Lung (tissue), 10 donors: ENCODE data around the gene DPP6. TPM values are rescaled to one million over a fixed set of nuclear protein-coding genes. Genes with fewer than 3 reads are reported as not detected.
"Not testable (repeated sequence)": the region's sequence is repeated elsewhere in the genome, so short reads cannot be mapped to it uniquely, and the experiment has no call there.

ENCODE experiments used
- ATAC-seq: fragments of 200-7000 bp; cut with Tn5 transposase; one replicate; pipeline ENCODE4 v1.9.1; 2020; ENCODE audit warnings: moderate number of reproducible peaks; ENCODE audit not compliant: insufficient read depth, low FRiP score
- DNase-seq, 3 donors: peaks; one replicate each; pipeline ENCODE4 v3.0.0-alpha.2; 2013 to 2017
- H3K27ac ChIP-seq, 2 donors: one replicate each; pipeline ENCODE4 v1.5.1; 2013; ENCODE audit warnings: mild to moderate bottlenecking in 2 of 2, moderate library complexity in 2 of 2, control low read depth in 1 of 2, inconsistent platforms in 1 of 2, low read depth in 1 of 2, low read length in 1 of 2
- H3K27me3 ChIP-seq, 3 donors: one replicate each; pipeline ENCODE4 v1.5.1; 2013; ENCODE audit warnings: low read length in 2 of 3; ENCODE audit not compliant: control insufficient read depth in 3 of 3, insufficient read depth in 3 of 3
- H3K36me3 ChIP-seq, 4 donors: one replicate each; pipeline ENCODE4 v1.5.1; 2013; ENCODE audit warnings: low read length in 4 of 4, mild to moderate bottlenecking in 1 of 4, moderate library complexity in 1 of 4; ENCODE audit not compliant: control insufficient read depth in 4 of 4, insufficient read depth in 4 of 4
- H3K4me1 ChIP-seq, 5 donors: one replicate each; pipeline ENCODE4 v1.5.1; 2013; ENCODE audit warnings: low read length in 5 of 5, mild to moderate bottlenecking in 2 of 5, moderate library complexity in 1 of 5; ENCODE audit not compliant: control insufficient read depth in 5 of 5, insufficient read depth in 5 of 5
- H3K4me3 ChIP-seq: one replicate; pipeline ENCODE4 v1.5.1; 2013; ENCODE audit warnings: mild to moderate bottlenecking, control low read depth, moderate library complexity
- H3K9ac ChIP-seq, 2 donors: one replicate each; pipeline ENCODE4 v1.5.1; 2013; ENCODE audit warnings: low read length in 2 of 2, control low read depth in 1 of 2; ENCODE audit not compliant: insufficient read depth in 1 of 2
- H3K9me3 ChIP-seq, 4 donors: one replicate each; pipeline ENCODE4 v1.5.1; 2013; ENCODE audit warnings: low read length in 3 of 4, mild to moderate bottlenecking in 1 of 4, moderate library complexity in 1 of 4; ENCODE audit not compliant: control insufficient read depth in 4 of 4, insufficient read depth in 3 of 4
- WGBS, 2 donors: extraction: QIAGEN DNeasy Blood & Tissue Kit; methylation state at CpG; one replicate each; pipeline ENCODE4 v1.1.7; 2013; 5-methylcytosine and 5-hydroxymethylcytosine counted together
- polyA plus RNA-seq, 2 donors: library from polyadenylated mRNA; stranded (reverse); fragments of 200-250 nt; gene quantifications; one replicate each; pipeline ENCODE4 v1.2.1, GENCODE V29; 2013
- total RNA-seq, 2 donors: library from RNA; depleted of rRNA in 1 of 2; stranded (reverse); fragments of >200 nt in 1 of 2; gene quantifications; one replicate each; pipeline ENCODE4 v1.2.1, GENCODE V29; 2014 to 2021
- donor health status: Bipolar disorder and iron deficiency.
- donor health status: healthy.
- donor health status: DM: yes; HTN: yes; CAD: no.

DPP6 gene
- total and polyA plus RNA-seq, 4 donors, result 0.08 to 1.3 (median 0.75) TPM

DNA sequence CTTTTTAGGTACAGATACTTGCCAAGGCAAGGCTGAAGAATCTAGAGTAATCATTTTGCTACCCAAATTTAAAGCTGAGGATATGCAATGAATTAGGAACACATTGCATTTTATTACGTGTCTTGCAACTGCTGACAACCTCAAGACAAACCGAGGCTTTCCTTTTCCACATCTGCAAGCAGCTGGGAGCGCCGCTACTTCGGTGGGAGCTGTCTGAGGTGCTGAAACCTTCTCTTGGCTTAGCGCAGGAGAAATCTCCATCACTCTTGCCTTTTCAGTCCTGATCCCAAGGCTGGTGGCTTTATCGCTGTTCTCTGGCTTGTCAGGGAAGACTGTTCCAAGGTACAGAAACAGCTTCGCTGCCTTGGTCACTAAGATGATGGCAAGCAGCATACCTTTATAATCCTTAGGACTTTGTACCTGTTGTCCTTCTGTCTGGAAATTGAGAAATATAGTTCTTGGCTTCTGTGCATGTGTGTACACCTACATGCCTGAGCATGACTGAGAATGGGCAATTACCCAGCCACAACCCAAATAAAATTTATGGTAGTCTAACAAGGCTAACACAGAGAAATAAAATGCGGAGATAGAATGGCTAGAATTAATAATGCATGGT is 3.4 kb downstream of the DPP6 start:
- H3K36me3 ChIP-seq, H3K9me3 ChIP-seq, H3K27me3 ChIP-seq, ATAC-seq, H3K4me3 ChIP-seq, H3K4me1 ChIP-seq, H3K27ac ChIP-seq, H3K9ac ChIP-seq: not testable (repeated sequence)
- DNase-seq, result peak; percentile 65 to 90 (median 81)
- 12% methylated on average over 9 of the region's 9 CpGs for WGBS, 2 donors

DNA sequence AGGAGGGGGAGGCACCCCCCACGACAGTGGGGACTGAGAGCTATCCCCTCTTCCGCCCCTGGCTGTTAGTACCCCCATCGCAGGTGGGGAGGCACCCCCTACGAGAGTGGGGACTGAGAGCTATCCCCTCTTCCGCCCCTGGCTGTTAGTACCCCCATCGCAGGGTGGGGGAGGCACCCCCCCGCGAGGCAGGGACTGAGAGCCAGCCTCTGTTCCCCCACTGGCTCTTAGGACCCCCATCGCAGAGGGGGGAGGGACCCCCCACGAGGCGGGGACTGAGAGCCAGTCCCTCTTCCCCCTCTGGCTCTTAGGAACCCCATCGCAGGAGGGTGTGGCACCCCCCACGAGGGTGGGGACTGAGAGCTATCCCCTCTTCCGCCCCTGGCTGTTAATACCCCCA is 6.6 kb downstream of the DPP6 start:
- ATAC-seq, DNase-seq, H3K4me3 ChIP-seq, H3K9me3 ChIP-seq, H3K4me1 ChIP-seq, H3K36me3 ChIP-seq, H3K9ac ChIP-seq, H3K27ac ChIP-seq, H3K27me3 ChIP-seq: not testable (repeated sequence)
- WGBS, 2 donors, result 90 to 91% methylated on average over 11 to 14 of the region's 14 CpGs

DNA sequence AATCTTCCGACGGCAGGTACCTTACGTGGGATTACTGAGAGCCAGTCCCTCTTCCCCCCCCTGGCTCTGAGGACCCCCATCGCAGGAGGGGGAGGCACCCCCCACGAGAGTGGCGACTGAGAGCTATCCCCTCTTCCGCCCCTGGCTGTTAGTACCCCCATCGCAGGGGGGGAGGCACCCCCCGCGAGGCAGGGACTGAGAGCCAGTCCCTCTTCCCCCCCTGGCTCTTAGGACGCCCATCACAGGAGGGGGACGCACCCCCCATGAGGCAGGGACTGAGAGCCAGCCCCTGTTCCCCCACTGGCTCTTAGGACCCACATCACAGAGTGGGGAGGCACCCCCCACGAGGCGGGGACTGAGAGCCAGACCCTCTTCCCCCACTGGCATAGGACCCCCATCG is 8.4 kb downstream of the DPP6 start:
- H3K9me3 ChIP-seq, H3K4me1 ChIP-seq, H3K27me3 ChIP-seq, H3K27ac ChIP-seq, H3K9ac ChIP-seq, H3K4me3 ChIP-seq, DNase-seq, ATAC-seq, H3K36me3 ChIP-seq: not testable (repeated sequence)
- 86 to 89% methylated on average over 15 of the region's 15 CpGs for WGBS, 2 donors

DNA sequence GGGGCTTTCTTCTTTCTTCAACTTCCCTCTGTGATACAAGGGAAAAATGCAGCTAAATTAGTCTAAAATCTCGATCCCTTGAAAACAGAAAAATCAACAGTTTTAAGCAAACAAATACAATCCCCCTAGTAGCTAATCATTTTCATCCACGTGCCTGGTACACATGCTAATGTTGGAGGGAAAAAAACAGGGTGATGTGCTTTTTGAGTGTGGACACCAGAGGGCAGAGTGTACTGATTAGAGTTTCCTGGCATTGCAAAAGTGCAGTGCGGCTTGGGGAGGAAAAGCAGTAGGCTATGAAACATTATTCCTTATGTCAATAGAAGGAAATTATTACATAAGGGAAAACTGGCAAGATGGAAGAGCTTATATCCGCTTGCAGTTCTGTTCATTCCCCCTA is 19.6 kb downstream of the DPP6 start:
- H3K27me3 ChIP-seq, H3K4me1 ChIP-seq, H3K27ac ChIP-seq, H3K9ac ChIP-seq, H3K9me3 ChIP-seq, H3K36me3 ChIP-seq, ATAC-seq, H3K4me3 ChIP-seq: not testable (repeated sequence)
- 9 to 18% methylated on average over 4 of the region's 4 CpGs for WGBS, 2 donors
- DNase-seq, result peak; percentile 44 to 65 (median 46)

DNA sequence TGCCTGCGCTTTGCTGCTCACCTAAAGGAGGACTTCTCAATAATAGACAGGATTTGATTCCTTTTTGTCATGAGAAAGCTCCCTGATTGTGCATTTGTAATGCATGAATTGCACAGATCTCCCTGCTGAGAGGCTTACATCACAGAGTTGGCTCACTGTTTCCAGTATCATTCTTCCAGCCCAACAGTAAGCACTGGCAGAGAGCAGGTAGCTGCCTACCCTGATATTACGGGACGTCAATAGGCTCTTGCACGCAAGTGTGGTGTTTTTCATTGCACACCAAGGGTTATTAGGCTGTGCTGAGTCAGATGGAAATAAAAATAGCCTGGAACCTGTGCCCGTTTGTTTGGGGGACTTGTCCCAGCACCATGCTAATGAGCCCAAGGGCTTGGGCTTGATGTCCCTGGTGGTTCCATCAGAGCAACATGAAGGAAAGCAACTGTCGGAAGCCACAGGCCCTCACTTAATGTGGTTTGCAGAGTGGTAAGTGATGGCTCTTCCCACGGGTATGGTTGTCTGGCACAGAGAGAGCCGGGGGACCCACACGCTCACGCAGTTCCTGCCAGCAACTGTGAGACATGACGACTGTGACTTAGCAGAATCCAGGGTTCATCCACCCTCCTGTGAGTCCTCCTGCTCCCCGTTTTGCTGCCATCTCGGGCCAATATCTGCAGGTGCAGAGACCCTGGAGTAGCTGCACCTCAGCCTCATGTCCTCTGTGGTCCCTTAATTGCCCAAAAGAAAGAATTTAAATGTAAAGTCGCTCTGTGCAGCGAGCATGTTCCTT is 20.4 kb downstream of the DPP6 start:
- not testable (repeated sequence) for H3K4me1 ChIP-seq, H3K4me3 ChIP-seq, H3K27ac ChIP-seq, H3K36me3 ChIP-seq, H3K9me3 ChIP-seq, DNase-seq, H3K27me3 ChIP-seq, ATAC-seq, H3K9ac ChIP-seq
- 77 to 83% methylated on average over 15 of the region's 15 CpGs for WGBS, 2 donors

DNA sequence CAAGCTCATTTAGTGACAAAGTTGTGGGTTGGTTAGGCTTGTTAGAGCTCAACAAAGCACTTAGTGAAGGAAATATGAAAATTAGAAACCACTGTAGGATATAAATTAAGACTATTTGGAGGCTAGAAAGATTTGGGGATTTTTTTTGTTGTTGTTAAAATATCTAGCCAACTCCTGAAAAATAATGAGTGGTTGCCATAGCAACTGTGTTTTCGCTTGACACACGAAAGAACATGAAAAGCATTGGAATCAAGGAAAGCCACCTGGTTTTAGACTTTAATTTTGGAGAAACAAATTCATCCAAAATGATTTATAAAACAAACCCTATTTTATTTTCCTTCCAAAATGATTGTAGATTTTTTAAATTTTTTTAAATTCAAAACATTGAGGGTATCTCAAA is 26.3 kb downstream of the DPP6 start:
- ATAC-seq, H3K27ac ChIP-seq, H3K4me3 ChIP-seq, H3K9me3 ChIP-seq, DNase-seq, H3K4me1 ChIP-seq, H3K27me3 ChIP-seq, H3K36me3 ChIP-seq, H3K9ac ChIP-seq: not testable (repeated sequence)
- WGBS, 2 donors, result 81 to 84% methylated on average over 2 of the region's 2 CpGs

DNA sequence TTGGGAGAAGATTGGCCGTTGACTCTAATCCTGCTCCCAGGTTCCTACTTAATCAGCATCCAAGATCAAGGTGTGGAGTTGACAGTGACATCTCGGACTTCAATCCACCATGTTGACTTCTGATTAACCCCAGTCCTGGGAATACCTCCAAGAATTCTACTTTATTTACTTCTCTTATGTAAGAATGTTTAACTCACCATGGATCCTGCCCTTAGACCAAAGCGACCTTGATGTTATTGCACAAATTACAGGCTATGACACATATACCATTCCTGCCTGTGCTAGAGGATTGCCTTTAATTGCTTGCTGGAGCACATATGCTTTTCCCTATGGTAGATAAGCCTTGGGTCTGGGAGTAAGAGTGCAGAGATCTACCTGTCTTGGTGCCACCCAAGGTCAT is 28.1 kb downstream of the DPP6 start:
- not testable (repeated sequence) for H3K36me3 ChIP-seq, H3K4me1 ChIP-seq, ATAC-seq, H3K27me3 ChIP-seq, H3K4me3 ChIP-seq, H3K27ac ChIP-seq, H3K9me3 ChIP-seq, DNase-seq, H3K9ac ChIP-seq
- WGBS, 2 donors, result 84 to 94% methylated on average over 2 to 3 of the region's 3 CpGs

DNA sequence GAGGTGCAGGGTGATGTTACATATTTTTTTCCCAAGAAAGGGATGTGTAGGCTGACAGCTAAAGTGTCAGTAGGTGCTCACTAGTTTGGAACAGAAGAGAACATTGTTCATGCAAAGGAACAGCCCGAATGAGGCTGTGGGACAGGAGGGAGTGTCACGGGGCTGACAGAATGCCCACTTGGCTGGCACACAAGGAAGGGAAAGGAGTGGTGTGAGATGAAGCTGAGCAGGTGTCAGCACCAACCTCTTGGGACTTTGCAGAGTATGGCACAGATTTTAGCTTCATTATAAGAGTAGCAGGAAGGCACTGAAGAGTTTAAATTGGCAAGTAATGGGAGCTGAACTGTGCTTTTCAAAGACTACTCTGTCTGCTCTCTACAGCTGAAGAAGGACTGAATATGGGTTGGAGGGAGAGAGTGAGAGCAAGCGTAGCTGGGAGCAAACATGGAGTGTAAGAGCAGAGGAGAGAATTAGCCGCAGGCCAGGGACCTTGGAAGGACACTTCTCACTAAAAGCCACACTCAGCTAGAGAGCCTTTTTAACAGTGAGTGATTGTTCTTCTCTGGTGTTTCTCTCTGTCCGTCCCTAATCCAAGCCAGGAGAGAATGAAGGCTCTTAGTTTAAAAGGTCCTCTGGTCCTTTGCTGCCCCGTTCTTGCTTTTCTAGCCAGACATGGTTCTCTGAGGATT is 35.0 kb downstream of the DPP6 start:
- H3K4me3 ChIP-seq, H3K4me1 ChIP-seq, H3K9me3 ChIP-seq, H3K36me3 ChIP-seq, ATAC-seq, DNase-seq, H3K27me3 ChIP-seq, H3K9ac ChIP-seq, H3K27ac ChIP-seq: not testable (repeated sequence)
- WGBS, 2 donors, result 62 to 84% methylated on average over 4 to 5 of the region's 6 CpGs
